Measurements from ENCODE around the gene C1orf167. TPM values are rescaled to one million over a fixed set of nuclear protein-coding genes. Genes with fewer than 3 reads are reported as not detected.

The C1orf167 gene
- total and polyA plus RNA-seq, 4 donors: 0.37 TPM; not detected in 3

- WGBS: 75% methylated on average over 4 of the region's 4 CpGs
Measured at GRCh38 chr1:11721311-11721710, 40.7 kb upstream of the C1orf167 start.

More at GRCh38 chr1:11721311-11721710, 40.7 kb upstream of the C1orf167 start:
- peaks cover 1 to 9% (median 7%) of the 10 kb centered on the region in 4 donors for H3K4me1 ChIP-seq (ENCODE audit: control insufficient read depth in 4 of 4, insufficient read depth in 4 of 4, low read length in 3 of 4)
- no peak for TF ChIP-seq JUND (IDR thresholded peaks at IDR 0.05)
- TF ChIP-seq REST (IDR thresholded peaks at IDR 0.05): no peak
- TF ChIP-seq SP1 (IDR thresholded peaks at IDR 0.05): no peak
- TF ChIP-seq ZBTB33 (IDR thresholded peaks at IDR 0.05): no peak
- no peak for TF ChIP-seq RXRA (IDR thresholded peaks at IDR 0.05)
- TF ChIP-seq CTCF (IDR thresholded peaks at IDR 0.05; ENCODE audit: low read depth, low read length, missing input control): no peak
- no peak for TF ChIP-seq ATF3 (IDR thresholded peaks at IDR 0.05)
- TF ChIP-seq MAX (IDR thresholded peaks at IDR 0.05): no peak
- TF ChIP-seq HNF4G (IDR thresholded peaks at IDR 0.05): no peak
- no peak for TF ChIP-seq GABPA (IDR thresholded peaks at IDR 0.05 in 1 of 2, conservative IDR thresholded peaks at IDR 0.05 in 1 of 2)
- no peak for TF ChIP-seq NR2F2 (IDR thresholded peaks at IDR 0.05)
- no peak for TF ChIP-seq EGR1 (IDR thresholded peaks at IDR 0.05; ENCODE audit: low read depth in 2 of 2)
- TF ChIP-seq FOXA1 (IDR thresholded peaks at IDR 0.05): no peak
- TF ChIP-seq RAD21 (IDR thresholded peaks at IDR 0.05): no peak
- TF ChIP-seq HNF4A (conservative IDR thresholded peaks at IDR 0.05): no peak
- no peak for TF ChIP-seq YY1 (IDR thresholded peaks at IDR 0.05)
- TF ChIP-seq TAF1 (conservative IDR thresholded peaks at IDR 0.05): no peak
- no peak for TF ChIP-seq FOXA2 (IDR thresholded peaks at IDR 0.05)
- H3K27ac ChIP-seq (ENCODE audit: low read depth in 1 of 2, low read length in 2 of 2): no peak overlapping the region
- no peaks in the 10 kb centered on the region for H3K27me3 ChIP-seq (ENCODE audit: control insufficient read depth in 4 of 4, insufficient read depth in 4 of 4, low read length in 3 of 4)
- H3K36me3 ChIP-seq (ENCODE audit: control insufficient read depth in 4 of 4, insufficient read depth in 3 of 4, low read depth in 1 of 4, low read length in 3 of 4): no peaks in the 10 kb centered on the region
- DNase-seq (ENCODE audit: low spot score): no peak
- no peaks in the 10 kb centered on the region for H3K9me3 ChIP-seq (ENCODE audit: control insufficient read depth in 4 of 4, low read length in 3 of 4)
- H3K4me3 ChIP-seq (ENCODE audit: low read depth in 1 of 3, low read length in 3 of 3): no peak overlapping the region
- no peak overlapping the region for H3K9ac ChIP-seq (ENCODE audit: low read depth in 1 of 2, low read length in 2 of 2)
